HEK293 (cell line): ENCODE measurements around the gene PIK3R5.

Experiments used
- CTCF ChIA-PET: fragments of 350-600 bp; formaldehyde crosslinking; extraction: SDS; loops from one replicate; lab custom pipeline; 2021; ENCODE audit warnings: antibody characterized with exemption; lab: Yijun Ruan, JAX
- POLR2A ChIA-PET: fragments of 300-600 bp; formaldehyde crosslinking; extraction: SDS; loops from one replicate; lab custom pipeline; 2020; ENCODE audit warnings: antibody characterized with exemption, inconsistent platforms; lab: Yijun Ruan, JAX
- H3K27ac ChIP-seq: fragments of 200-500 bp; sonication (Bioruptor generic); 2 replicates; pipeline ENCODE4 v1.5.1; 2014; ENCODE audit warnings: low read depth, low read length, control low read depth, inconsistent platforms; ENCODE audit errors: extremely low read depth
- H3K36me3 ChIP-seq, 2 experiments: fragments of 200-500 bp in 1 of 2; sonication (Bioruptor generic) in 1 of 2; 1 replicate in 1 of 2; 2 replicates in 1 of 2; pipeline ENCODE4 v1.5.1; 2014 to 2017; ENCODE audit warnings: inconsistent platforms in 2 of 2, low read length in 2 of 2; ENCODE audit not compliant: control insufficient read depth in 2 of 2, insufficient read depth in 1 of 2
- H3K4me1 ChIP-seq: fragments of 200-500 bp; sonication (Bioruptor generic); 2 replicates; pipeline ENCODE4 v1.5.1; 2014; ENCODE audit warnings: mild to moderate bottlenecking, low read length, inconsistent platforms; ENCODE audit not compliant: control insufficient read depth, insufficient read depth
- H3K4me3 ChIP-seq: 2 replicates; pipeline ENCODE4 v1.5.1; 2011; ENCODE audit warnings: low read depth, mild to moderate bottlenecking, control low read depth, low read length, moderate library complexity
- H3K9me3 ChIP-seq: fragments of 200-500 bp; sonication (Bioruptor generic); 2 replicates; pipeline ENCODE4 v1.5.1; 2014; ENCODE audit warnings: low read depth, low read length, inconsistent platforms; ENCODE audit not compliant: control insufficient read depth, insufficient read depth
- GLI4 ChIP-seq: fragments of 450-650 bp; formaldehyde crosslinking; IDR thresholded peaks from 2 replicates; pipeline ENCODE4 v1.5.1; 2016; ENCODE audit warnings: missing biosample characterization, missing genetic modification characterization
- HIC1 ChIP-seq: fragments of 450-650 bp; formaldehyde crosslinking; IDR thresholded peaks from 2 replicates; pipeline ENCODE4 v1.5.1; 2016; ENCODE audit warnings: missing biosample characterization, missing genetic modification characterization
- MYNN ChIP-seq: fragments of 450-650 bp; formaldehyde crosslinking; IDR thresholded peaks from 2 replicates; pipeline ENCODE4 v1.5.1; 2016; ENCODE audit warnings: missing biosample characterization, missing genetic modification characterization, borderline replicate concordance
- MZF1 ChIP-seq: fragments of 450-650 bp; formaldehyde crosslinking; IDR thresholded peaks from 2 replicates; pipeline ENCODE4 v1.5.1; 2017; ENCODE audit warnings: missing biosample characterization, missing genetic modification characterization, borderline replicate concordance
- PRDM1 ChIP-seq: fragments of 450-650 bp; formaldehyde crosslinking; IDR thresholded peaks from 2 replicates; pipeline ENCODE4; 2016; ENCODE audit warnings: missing biosample characterization, missing genetic modification characterization
- TCF7L2 ChIP-seq: IDR thresholded peaks from 2 replicates; pipeline ENCODE4 v1.6.1; 2011; ENCODE audit warnings: low read depth, mild to moderate bottlenecking, inconsistent platforms, low read length, moderate library complexity, borderline replicate concordance
- ZBTB8A ChIP-seq: fragments of 450-650 bp; formaldehyde crosslinking; IDR thresholded peaks from 2 replicates; pipeline ENCODE4 v1.5.1; 2016; ENCODE audit warnings: missing biosample characterization, missing genetic modification characterization
- ZFHX2 ChIP-seq: fragments of 450-650 bp; formaldehyde crosslinking; conservative IDR thresholded peaks from 2 replicates; pipeline ENCODE4 v1.5.1; 2016; ENCODE audit warnings: missing biosample characterization, missing genetic modification characterization
- ZFP41 ChIP-seq: fragments of 450-650 bp; formaldehyde crosslinking; IDR thresholded peaks from 2 replicates; pipeline ENCODE4 v1.5.1; 2016; ENCODE audit warnings: missing biosample characterization, missing genetic modification characterization, borderline replicate concordance
- ZNF10 ChIP-seq: fragments of 450-650 bp; formaldehyde crosslinking; IDR thresholded peaks from 2 replicates; pipeline ENCODE4 v1.5.1; 2017; ENCODE audit warnings: missing biosample characterization, missing genetic modification characterization
- ZNF112 ChIP-seq: fragments of 450-650 bp; formaldehyde crosslinking; IDR thresholded peaks from 2 replicates; pipeline ENCODE4 v1.5.0; 2017; ENCODE audit warnings: missing biosample characterization, missing genetic modification characterization
- ZNF155 ChIP-seq: fragments of 450-650 bp; formaldehyde crosslinking; IDR thresholded peaks from 2 replicates; pipeline ENCODE4 v1.5.1; 2016; ENCODE audit warnings: missing biosample characterization, missing genetic modification characterization
- ZNF16 ChIP-seq: fragments of 450-650 bp; formaldehyde crosslinking; IDR thresholded peaks from 2 replicates; pipeline ENCODE4 v1.5.1; 2016; ENCODE audit warnings: low read depth, missing biosample characterization, missing genetic modification characterization
- ZNF214 ChIP-seq: fragments of 450-650 bp; formaldehyde crosslinking; IDR thresholded peaks from 2 replicates; pipeline ENCODE4 v1.5.1; 2017; ENCODE audit warnings: missing biosample characterization, mild to moderate bottlenecking, missing genetic modification characterization, borderline replicate concordance
- ZNF423 ChIP-seq: fragments of 450-650 bp; formaldehyde crosslinking; IDR thresholded peaks from 2 replicates; pipeline ENCODE4 v1.5.1; 2016; ENCODE audit warnings: missing biosample characterization, missing genetic modification characterization
- ZNF48 ChIP-seq: fragments of 450-650 bp; formaldehyde crosslinking; IDR thresholded peaks from 2 replicates; pipeline ENCODE4 v1.5.1; 2016; ENCODE audit warnings: missing biosample characterization, missing genetic modification characterization
- ZNF561 ChIP-seq: fragments of 450-650 bp; IDR thresholded peaks from 2 replicates; pipeline ENCODE4 v1.5.1; 2018; ENCODE audit warnings: missing biosample characterization, missing genetic modification characterization, borderline replicate concordance
- ZNF600 ChIP-seq: fragments of 450-650 bp; formaldehyde crosslinking; IDR thresholded peaks from 2 replicates; pipeline ENCODE4 v1.5.1; 2016; ENCODE audit warnings: missing biosample characterization, missing genetic modification characterization
- ZNF768 ChIP-seq: fragments of 450-650 bp; formaldehyde crosslinking; IDR thresholded peaks from 2 replicates; pipeline ENCODE4 v1.5.1; 2018; ENCODE audit warnings: missing biosample characterization, mild to moderate bottlenecking, missing genetic modification characterization
- ZNF785 ChIP-seq: fragments of 450-650 bp; formaldehyde crosslinking; IDR thresholded peaks from 2 replicates; pipeline ENCODE4 v1.5.1; 2016; ENCODE audit warnings: missing biosample characterization, missing genetic modification characterization
- ZNF792 ChIP-seq: fragments of 450-650 bp; formaldehyde crosslinking; IDR thresholded peaks from 2 replicates; pipeline ENCODE4 v1.5.1; 2016; ENCODE audit warnings: missing biosample characterization, missing genetic modification characterization
- ZNF837 ChIP-seq: fragments of 450-650 bp; formaldehyde crosslinking; IDR thresholded peaks from 2 replicates; pipeline ENCODE4 v1.5.1; 2016; ENCODE audit warnings: missing biosample characterization, missing genetic modification characterization
- TF ChIP-seq, protein P1 (sequence below): fragments of 450-650 bp; formaldehyde crosslinking; IDR thresholded peaks from 2 replicates; pipeline ENCODE4 v1.5.1; 2016; ENCODE audit warnings: missing biosample characterization, missing genetic modification characterization
- TF ChIP-seq, protein P2 (sequence below): IDR thresholded peaks from 2 replicates; pipeline ENCODE4 v1.6.1; 2011; ENCODE audit warnings: mild to moderate bottlenecking, low read depth, low read length, borderline replicate concordance

The PIK3R5 gene

DNA sequence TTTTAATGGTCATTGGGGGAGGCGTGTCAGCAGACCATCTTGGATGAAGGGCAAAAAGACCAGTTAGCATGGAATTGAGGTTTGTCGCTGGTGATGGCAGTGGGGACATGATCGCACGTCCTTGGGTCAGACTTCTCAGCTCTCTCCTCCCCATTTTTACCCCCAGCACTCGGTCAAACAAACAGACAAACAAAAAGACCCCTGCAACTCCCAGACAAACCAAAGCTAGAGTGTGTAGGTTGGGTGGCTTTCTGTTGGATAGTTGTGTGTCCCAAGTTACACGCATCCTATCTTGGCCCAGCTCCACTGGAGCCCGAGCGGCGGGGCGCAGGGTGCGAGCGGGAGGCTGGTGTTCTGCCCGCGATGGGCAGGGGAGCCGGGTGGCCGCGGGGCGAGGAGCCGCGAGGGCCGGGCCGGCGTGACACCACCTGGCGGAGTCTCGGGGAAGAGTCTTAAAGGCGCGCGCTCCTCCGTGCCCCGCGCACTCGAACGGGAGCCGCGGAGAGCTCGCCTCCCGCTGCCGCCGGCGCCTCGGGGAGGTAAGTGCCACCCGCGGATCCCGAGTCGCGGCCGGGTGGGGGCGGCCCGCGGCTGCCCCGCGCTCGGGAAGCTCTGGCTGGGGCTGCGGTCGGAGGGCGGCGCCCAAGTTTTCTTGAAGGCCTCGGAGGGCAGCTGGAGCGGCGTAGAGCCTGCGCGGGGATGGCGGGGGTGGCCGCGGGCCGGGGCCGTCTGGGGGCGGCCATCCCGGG, 37.3 kb upstream of the PIK3R5 start (continued):
- TF ChIP-seq, protein P1, sequence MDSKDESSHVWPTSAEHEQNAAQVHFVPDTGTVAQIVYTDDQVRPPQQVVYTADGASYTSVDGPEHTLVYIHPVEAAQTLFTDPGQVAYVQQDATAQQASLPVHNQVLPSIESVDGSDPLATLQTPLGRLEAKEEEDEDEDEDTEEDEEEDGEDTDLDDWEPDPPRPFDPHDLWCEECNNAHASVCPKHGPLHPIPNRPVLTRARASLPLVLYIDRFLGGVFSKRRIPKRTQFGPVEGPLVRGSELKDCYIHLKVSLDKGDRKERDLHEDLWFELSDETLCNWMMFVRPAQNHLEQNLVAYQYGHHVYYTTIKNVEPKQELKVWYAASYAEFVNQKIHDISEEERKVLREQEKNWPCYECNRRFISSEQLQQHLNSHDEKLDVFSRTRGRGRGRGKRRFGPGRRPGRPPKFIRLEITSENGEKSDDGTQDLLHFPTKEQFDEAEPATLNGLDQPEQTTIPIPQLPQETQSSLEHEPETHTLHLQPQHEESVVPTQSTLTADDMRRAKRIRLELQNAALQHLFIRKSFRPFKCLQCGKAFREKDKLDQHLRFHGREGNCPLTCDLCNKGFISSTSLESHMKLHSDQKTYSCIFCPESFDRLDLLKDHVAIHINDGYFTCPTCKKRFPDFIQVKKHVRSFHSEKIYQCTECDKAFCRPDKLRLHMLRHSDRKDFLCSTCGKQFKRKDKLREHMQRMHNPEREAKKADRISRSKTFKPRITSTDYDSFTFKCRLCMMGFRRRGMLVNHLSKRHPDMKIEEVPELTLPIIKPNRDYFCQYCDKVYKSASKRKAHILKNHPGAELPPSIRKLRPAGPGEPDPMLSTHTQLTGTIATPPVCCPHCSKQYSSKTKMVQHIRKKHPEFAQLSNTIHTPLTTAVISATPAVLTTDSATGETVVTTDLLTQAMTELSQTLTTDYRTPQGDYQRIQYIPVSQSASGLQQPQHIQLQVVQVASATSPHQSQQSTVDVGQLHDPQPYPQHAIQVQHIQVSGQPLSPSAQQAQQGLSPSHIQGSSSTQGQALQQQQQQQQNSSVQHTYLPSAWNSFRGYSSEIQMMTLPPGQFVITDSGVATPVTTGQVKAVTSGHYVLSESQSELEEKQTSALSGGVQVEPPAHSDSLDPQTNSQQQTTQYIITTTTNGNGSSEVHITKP (tag by site-specific recombination): peak; percentile 26; the same call in 1 of the 2 replicates
- TF ChIP-seq ZBTB8A (tag by site-specific recombination) (peak; percentile 71; the same call in 1 of the 2 replicates), ZNF423 (tag by site-specific recombination) (no peak), ZNF600 (tag by site-specific recombination) (peak; percentile 55; the same call in 1 of the 2 replicates), ZNF837 (tag by site-specific recombination) (no peak), ZNF792 (no peak), ZFHX2 (peak; percentile 56), ZNF785 (tag by site-specific recombination) (no peak), ZNF48 (tag by site-specific recombination) (no peak), ZNF16 (tag by site-specific recombination) (no peak), MYNN (no peak), HIC1 (tag by site-specific recombination) (peak; percentile 83), ZNF561 (tag by site-specific recombination) (peak; percentile 92; the same call in 1 of the 2 replicates), ZNF155 (tag by site-specific recombination) (no peak)
- TF ChIP-seq, all 188 proteins: peak for 19

DNA sequence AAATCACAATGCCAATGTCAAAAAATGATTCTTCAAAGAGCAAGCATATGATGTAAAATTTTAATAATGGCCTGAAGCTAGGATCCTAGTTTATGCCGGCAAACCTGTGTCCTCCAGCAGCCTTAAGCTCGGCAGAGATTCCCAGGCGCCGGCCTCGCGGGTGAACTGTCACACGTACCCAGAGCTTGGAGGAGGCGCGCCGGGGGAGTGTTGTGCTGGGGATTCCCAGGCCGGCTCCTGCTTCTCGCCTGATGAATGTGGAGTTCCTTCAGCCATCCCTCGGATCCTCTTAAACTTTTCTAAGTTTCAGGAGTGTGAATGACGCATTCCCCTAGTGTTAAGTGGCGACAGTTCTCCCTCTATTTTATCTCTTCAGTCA, 36.7 kb upstream of the PIK3R5 start:
- TF ChIP-seq ZNF10 (tag by site-specific recombination): peak; percentile 63
- no peak for TF ChIP-seq GLI4 (tag by site-specific recombination)
- peak overlapping the region; percentile 60; the same call in 1 of the 2 replicates for H3K27ac ChIP-seq
- H3K4me3 ChIP-seq: no peak overlapping the region
- no peaks in the 10 kb centered on the region for H3K36me3 ChIP-seq
- H3K9me3 ChIP-seq: no peaks in the 10 kb centered on the region
- POLR2A ChIA-PET: interaction anchor here (1.4 kb wide), 1 partner anchor 19 kb away, joined by 10 read pairs; the partner anchor contains the start of gene NTN1
- H3K4me1 ChIP-seq: peaks cover 5% of the 10 kb centered on the region; the same call in 1 of the 2 replicates
- CTCF ChIA-PET: interaction anchor here (0.6 to 1.7 kb wide), 7 partner anchors 53 to 1216 kb away, joined by 3 to 8 read pairs (median 3); no protein-coding TSS in a partner anchor

DNA sequence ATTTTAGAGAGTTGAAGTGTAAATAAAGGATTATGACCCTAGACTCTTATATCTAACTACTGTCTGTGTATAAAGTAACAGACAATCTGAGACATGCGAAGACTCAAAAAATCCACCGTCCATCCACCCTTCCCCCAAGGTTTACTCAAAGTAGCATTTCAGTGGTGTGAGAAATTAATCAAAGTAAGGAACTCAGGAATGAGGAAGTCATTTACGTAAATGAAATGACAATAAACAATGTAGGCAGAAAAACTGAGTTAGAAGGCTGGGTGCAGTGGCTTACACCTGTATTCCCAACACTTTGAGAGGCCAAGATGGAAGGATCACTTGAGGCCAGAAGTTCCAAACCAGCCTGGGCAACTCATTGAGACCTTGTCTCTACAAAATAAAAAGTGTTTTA, 36.1 kb upstream of the PIK3R5 start:
- no peaks in the 10 kb centered on the region for H3K9me3 ChIP-seq
- ChIA-PET POLR2A (no interaction called here), CTCF (interaction anchor here (0.6 to 1.7 kb wide), 6 partner anchors 42 to 401 kb away, joined by 3 to 8 read pairs (median 4); no protein-coding TSS in a partner anchor)
- TF ChIP-seq ZNF112 (tag by site-specific recombination) (no peak), ZNF214 (tag by site-specific recombination) (no peak), ZFP41 (no peak), TCF7L2 (no peak), PRDM1 (tag by site-specific recombination) (no peak), MZF1 (tag by site-specific recombination) (no peak), ZNF768 (tag by site-specific recombination) (no peak)
- TF ChIP-seq, protein P2, sequence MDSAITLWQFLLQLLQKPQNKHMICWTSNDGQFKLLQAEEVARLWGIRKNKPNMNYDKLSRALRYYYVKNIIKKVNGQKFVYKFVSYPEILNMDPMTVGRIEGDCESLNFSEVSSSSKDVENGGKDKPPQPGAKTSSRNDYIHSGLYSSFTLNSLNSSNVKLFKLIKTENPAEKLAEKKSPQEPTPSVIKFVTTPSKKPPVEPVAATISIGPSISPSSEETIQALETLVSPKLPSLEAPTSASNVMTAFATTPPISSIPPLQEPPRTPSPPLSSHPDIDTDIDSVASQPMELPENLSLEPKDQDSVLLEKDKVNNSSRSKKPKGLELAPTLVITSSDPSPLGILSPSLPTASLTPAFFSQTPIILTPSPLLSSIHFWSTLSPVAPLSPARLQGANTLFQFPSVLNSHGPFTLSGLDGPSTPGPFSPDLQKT: no peak
- TF ChIP-seq, all 188 proteins: peak for 0
- H3K27ac ChIP-seq: peak overlapping the region; percentile 44; the same call in 1 of the 2 replicates
- H3K36me3 ChIP-seq: no peaks in the 10 kb centered on the region
- no peak overlapping the region for H3K4me3 ChIP-seq
- H3K4me1 ChIP-seq: peaks cover 5% of the 10 kb centered on the region; the same call in 1 of the 2 replicates
